ENCODE results near the gene PIP5K1B.
"Not testable (repeated sequence)": the region's sequence is repeated elsewhere in the genome, so short reads cannot be mapped to it uniquely, and the experiment has no call there.

Gene PIP5K1B

DNA sequence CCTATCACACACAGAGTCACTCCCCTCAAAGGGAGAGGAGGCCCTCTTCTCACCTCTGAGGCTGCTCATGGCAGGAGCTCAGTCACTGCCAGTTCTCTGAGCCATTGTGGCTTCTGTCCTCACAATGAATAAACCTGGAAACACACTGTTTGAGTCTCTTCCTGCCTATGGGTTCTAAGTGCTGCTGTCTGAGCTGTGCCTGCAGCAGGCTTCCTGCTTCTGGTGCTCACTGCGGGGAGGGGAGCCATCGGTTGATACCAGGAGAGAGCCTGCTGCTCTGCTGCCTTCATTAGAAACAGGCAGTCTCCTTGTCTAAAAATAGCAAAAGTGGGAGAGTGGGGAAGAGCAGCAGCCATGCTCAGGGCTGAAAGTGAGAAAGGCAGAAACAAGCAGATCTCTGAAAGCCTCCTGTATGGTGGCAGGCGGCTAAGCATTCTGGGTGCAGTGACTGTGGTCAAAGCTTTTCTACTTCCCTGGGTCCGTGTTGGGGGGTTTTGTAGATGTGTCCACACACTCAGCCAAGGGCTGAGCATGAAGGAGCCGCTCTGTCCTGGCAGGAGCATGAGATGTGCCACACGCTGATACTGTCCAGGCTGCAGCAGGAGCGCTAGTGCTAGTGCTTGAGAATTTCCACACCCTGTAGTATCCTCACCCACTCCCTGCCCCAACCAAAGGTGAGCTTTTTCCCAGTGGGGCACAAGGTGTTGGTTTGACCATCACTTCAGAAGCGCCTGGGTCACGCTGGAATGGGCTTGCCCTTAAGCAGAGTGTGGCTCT is 274.7 kb downstream of the PIP5K1B start:
- in situ Hi-C loops (cut with HindIII; ENCODE audit: low pct_unique_long_range_greater_than_20kb, low sequenced_read_pairs) = no loop called here
- DNase-seq (ENCODE audit: low read depth in 1 of 2, low spot score in 1 of 2) = no peak
- no peak for TF ChIP-seq JUND (IDR thresholded peaks at IDR 0.05; ENCODE audit: low read depth)

- DNase-seq (ENCODE audit: low read depth in 1 of 2, low spot score in 1 of 2) = no peak
- TF ChIP-seq JUND (IDR thresholded peaks at IDR 0.05; ENCODE audit: low read depth) = no peak
- in situ Hi-C loops (cut with HindIII; ENCODE audit: low pct_unique_long_range_greater_than_20kb, low sequenced_read_pairs) = no loop called here
These were observed 275.4 kb downstream of the PIP5K1B start for GRCh38 chr9:68980341-68980914.

DNA sequence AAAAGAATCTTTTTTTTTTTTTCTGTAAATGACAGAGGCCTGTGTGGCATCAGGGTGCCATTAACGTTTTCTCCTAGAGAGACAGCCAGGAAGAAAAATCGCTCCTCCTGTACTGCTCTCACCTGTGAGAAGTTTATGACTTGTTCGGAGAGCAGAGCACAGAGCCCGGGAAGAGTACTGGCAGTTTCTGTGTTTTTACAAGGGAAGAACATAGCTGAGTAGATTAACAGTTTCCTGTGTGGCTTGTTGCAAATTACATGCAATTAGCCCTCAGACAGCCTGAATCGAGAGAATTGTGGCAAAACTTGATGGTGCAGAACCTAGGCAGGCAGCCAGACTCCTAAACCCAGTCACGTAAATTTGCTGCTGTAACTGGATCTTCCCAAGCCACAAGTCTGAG is 276.7 kb downstream of the PIP5K1B start:
- in situ Hi-C loops (cut with HindIII; ENCODE audit: low pct_unique_long_range_greater_than_20kb, low sequenced_read_pairs) = no loop called here
- no peak for DNase-seq (ENCODE audit: low read depth in 1 of 2, low spot score in 1 of 2)
- no peak for TF ChIP-seq JUND (IDR thresholded peaks at IDR 0.05; ENCODE audit: low read depth)

- in situ Hi-C loops (cut with HindIII; ENCODE audit: low pct_unique_long_range_greater_than_20kb, low sequenced_read_pairs) = no loop called here
- no peak for TF ChIP-seq JUND (IDR thresholded peaks at IDR 0.05; ENCODE audit: low read depth)
- no peak for DNase-seq (ENCODE audit: low read depth in 1 of 2, low spot score in 1 of 2)
These were observed 278.0 kb downstream of the PIP5K1B start for GRCh38 chr9:68983008-68983411.

DNA sequence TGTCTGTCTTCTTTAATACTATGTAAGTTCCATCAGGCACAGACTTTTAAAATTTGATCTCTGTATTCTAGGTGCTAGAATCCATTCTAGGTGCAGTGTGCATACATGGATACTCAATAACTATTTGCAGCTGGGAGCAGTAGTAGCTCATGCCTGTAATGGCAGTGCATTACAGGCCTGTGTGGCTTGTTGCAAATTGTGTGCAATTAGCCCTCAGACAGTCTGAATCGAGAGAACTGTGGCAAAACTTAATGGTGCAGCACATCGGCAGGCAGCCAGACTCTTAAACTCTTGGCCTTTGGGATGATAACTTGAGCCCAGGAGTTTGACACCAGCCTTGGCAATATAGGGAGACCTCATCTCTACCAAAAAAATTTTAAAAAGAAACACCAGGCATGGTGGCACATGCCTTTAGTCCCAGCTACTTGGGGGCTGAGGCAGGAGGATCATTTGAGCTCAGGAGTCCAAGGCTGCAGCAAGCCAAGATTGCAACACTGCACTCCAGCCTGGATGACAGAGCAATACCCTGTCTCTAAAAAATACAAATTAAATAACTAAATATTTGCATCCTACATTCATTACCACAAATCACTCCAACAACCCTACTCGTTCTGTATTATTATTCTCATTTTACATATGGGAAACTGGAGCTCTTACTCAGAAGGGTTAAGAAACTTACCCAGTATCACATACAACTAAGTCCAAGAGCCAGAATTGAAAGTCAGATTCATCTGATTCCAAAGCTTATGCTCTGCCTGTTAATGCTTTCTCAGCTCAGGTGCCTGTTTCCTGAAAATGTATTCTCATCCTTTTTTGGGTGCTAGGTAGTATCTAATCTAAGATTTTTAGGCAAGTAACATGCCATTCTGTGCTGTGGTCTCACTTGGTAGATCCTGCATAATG is 278.7 kb downstream of the PIP5K1B start:
- no peak for DNase-seq (ENCODE audit: low read depth in 1 of 2, low spot score in 1 of 2)
- in situ Hi-C loops (cut with HindIII; ENCODE audit: low pct_unique_long_range_greater_than_20kb, low sequenced_read_pairs) = no loop called here
- no peak for TF ChIP-seq JUND (IDR thresholded peaks at IDR 0.05; ENCODE audit: low read depth)

GRCh38 chr9:68986949-68987348 is 281.9 kb downstream of the PIP5K1B start:
- in situ Hi-C loops (cut with HindIII; ENCODE audit: low pct_unique_long_range_greater_than_20kb, low sequenced_read_pairs); DNase-seq (ENCODE audit: low read depth in 1 of 2, low spot score in 1 of 2): not testable (repeated sequence)

GRCh38 chr9:68991457-68991856 is 286.4 kb downstream of the PIP5K1B start:
- in situ Hi-C loops (cut with HindIII; ENCODE audit: low pct_unique_long_range_greater_than_20kb, low sequenced_read_pairs) = no loop called here
- no peak for DNase-seq (ENCODE audit: low read depth in 1 of 2, low spot score in 1 of 2)

DNA sequence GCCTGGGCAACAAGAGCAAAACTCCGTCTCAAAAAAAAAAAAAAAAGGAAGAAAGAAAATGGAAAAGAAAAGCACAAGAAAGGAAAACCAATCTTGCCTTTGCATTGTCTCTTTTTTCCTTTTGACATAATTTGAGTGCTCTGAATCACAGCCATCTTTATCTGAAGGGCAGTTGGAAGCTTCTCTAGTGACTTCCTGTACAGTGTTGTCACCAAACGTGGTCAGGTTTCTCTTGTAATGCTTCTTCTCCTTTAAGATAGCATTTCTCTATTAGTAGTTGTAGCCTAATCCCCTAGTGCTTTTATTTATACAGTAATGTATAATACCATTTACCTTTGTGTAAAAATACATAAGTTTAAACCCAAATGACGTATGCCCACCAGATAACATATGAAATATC is 290.7 kb downstream of the PIP5K1B start:
- no peak for DNase-seq (ENCODE audit: low read depth in 1 of 2, low spot score in 1 of 2)
- no peak for TF ChIP-seq JUND (IDR thresholded peaks at IDR 0.05; ENCODE audit: low read depth)
- in situ Hi-C loops (cut with HindIII; ENCODE audit: low pct_unique_long_range_greater_than_20kb, low sequenced_read_pairs) = no loop called here

More at GRCh38 chr9:68991457-68991856, 286.4 kb downstream of the PIP5K1B start:
- no peak for TF ChIP-seq JUND (IDR thresholded peaks at IDR 0.05; ENCODE audit: low read depth)

- no peak for DNase-seq (ENCODE audit: low read depth in 1 of 2, low spot score in 1 of 2)
- in situ Hi-C loops (cut with HindIII; ENCODE audit: low pct_unique_long_range_greater_than_20kb, low sequenced_read_pairs) = no loop called here
These were observed 291.4 kb downstream of the PIP5K1B start for GRCh38 chr9:68996462-68996861.

DNA sequence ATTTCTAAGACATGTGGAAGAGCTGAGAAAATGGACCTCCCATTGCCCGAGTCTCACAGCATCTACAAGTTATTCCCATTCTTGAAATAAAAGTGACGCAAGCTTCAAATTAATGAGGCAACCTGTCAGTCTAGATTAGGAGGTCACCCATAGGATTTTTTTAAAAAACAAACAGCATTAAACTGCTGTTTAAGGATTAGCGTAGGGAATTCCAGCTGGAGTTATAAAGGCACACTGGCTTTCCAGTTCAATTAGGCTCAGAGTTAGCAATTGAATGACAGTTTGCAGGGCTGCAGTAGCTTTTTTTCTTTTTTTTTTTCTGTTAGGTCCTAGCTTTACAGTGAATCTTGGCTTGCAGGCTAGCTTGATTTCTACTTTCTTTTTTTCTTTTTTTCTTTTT is 292.6 kb downstream of the PIP5K1B start:
- no peak for TF ChIP-seq JUND (IDR thresholded peaks at IDR 0.05; ENCODE audit: low read depth)
- in situ Hi-C loops (cut with HindIII; ENCODE audit: low pct_unique_long_range_greater_than_20kb, low sequenced_read_pairs) = no loop called here
- DNase-seq (ENCODE audit: low read depth in 1 of 2, low spot score in 1 of 2) = no peak

More at GRCh38 chr9:68996462-68996861, 291.4 kb downstream of the PIP5K1B start:
- TF ChIP-seq JUND (IDR thresholded peaks at IDR 0.05; ENCODE audit: low read depth) = no peak

GRCh38 chr9:68998385-68998784 is 293.3 kb downstream of the PIP5K1B start:
- no peak for TF ChIP-seq JUND (IDR thresholded peaks at IDR 0.05; ENCODE audit: low read depth)
- no peak for DNase-seq (ENCODE audit: low read depth in 1 of 2, low spot score in 1 of 2)
- in situ Hi-C loops (cut with HindIII; ENCODE audit: low pct_unique_long_range_greater_than_20kb, low sequenced_read_pairs) = no loop called here

- no peak for TF ChIP-seq JUND (IDR thresholded peaks at IDR 0.05; ENCODE audit: low read depth)
- DNase-seq (ENCODE audit: low read depth in 1 of 2, low spot score in 1 of 2) = no peak
- in situ Hi-C loops (cut with HindIII; ENCODE audit: low pct_unique_long_range_greater_than_20kb, low sequenced_read_pairs) = no loop called here
These were observed 293.8 kb downstream of the PIP5K1B start for GRCh38 chr9:68998812-68999211.

Data from T47D (cell line).